Activated T-cell treated with anti-CD3 and anti-CD28 coated beads for 24 hours (primary cell): ENCODE results near the gene PTPRE.

Source experiments
- DNase-seq: peaks from one replicate; pipeline ENCODE4 v3.0.0-alpha.2; 2020; ENCODE audit warnings: low read depth

PTPRE gene

DNA sequence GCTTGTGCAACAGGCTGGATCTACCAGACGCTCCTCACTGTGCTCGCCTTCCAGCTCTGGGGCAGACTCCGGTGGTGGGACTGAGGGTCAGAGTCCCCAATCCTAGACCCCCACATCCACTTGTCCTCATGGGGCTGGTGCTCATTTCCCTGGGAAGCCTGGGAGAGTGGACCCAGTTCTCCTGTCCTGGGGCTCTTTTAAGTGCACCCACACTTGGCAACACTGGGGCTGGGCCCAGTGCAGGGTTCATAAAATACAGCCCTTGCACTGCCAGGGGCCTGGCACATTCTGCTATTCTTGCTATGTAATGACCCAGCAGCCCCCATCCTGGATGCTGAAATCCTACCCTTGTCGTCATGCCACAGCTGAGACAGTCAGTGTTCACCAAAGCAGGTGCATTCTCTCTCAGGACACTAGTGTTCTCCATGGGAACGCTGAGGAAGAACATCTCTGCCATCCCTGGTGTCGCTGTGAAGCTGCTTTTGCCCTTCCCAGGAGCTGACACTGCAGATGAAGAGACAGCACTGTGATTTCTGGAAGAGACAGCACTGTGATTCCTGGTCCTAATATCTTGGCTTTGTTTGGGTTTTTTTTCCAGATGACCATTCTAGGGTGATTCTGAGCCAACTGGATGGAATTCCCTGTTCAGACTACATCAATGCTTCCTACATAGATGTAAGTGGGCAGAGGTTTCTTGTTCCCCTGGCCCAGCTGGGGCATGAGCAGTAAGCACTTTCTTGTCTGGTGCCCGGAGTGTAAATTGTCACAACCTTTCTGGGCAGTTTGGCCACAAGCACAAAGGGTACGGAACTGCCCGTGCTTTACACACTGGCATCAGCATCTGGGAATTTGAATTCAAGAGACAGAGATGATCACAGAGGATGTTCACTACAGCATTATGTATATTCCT lies 153.7 kb downstream of the PTPRE start:
- DNase-seq = no peak

DNA sequence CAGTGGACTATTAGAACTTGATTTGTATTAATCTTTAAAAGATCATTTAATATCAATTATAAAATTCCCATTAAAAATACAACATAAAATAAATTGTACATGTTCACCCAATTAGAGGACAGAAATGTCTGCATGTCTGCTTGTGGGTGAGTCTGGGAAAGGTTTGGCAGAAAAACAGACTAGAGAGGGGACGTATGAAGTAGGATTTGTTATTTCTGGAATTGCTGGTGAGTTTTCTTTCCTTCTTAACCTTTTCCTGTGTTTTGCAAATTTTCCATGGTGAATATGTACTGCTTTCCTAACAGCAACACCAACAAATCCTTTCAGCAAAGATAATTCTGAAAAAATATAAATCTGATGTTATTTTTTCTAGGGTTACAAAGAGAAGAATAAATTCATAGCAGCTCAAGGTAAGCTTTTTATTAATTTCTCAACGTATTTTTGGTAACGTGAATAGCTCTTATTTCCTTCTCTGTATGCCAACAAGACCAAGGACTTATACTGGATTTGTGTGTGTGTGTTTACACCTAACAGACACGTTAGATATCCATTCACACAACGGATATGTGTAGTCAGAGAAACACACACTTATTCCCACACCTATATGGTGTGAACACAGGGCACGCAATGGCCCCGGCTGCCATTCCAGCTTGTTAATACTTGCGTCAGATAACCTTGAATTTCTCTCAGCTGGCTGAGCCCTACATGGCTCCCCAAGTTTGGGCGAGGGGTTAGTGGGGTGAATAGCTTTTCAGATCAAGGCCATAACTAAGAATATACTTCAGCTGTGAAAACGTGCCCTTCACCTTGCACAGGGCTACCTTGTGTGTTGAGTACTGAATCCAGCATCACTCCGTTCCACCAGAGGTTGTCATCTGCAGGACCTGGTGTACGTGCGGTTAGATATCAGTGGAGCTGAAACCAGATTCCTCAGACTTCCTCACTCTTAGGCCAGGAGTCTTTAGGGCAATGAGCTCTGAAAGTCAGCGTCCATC lies 154.7 kb downstream of the PTPRE start:
- no peak for DNase-seq

DNA sequence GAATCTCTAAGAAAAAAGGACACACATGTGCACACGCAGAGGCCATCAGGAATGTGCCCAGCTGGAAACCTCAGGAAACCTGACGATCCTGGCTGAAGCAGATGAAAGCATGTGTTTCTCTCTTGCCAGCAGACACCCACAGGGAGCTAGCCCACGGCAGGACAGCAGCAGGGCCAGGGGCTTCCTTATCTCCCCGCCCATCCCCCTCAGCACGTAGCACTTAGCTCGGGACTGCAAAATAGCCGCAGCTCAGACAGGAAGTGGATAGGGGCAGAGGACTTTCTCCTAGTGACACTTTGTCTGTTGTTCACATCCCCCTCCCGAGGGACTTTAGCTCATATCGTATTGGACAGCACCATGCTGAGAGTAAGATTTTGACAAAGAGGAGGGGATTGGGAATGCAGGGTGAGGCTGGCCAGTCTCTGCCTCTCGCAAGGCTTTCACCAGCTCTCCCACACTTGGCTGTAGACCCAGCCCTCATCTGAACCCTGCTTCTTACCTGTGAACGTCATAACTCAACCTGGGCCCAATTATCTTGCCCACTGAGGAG lies 155.5 kb downstream of the PTPRE start:
- no peak for DNase-seq

DNA sequence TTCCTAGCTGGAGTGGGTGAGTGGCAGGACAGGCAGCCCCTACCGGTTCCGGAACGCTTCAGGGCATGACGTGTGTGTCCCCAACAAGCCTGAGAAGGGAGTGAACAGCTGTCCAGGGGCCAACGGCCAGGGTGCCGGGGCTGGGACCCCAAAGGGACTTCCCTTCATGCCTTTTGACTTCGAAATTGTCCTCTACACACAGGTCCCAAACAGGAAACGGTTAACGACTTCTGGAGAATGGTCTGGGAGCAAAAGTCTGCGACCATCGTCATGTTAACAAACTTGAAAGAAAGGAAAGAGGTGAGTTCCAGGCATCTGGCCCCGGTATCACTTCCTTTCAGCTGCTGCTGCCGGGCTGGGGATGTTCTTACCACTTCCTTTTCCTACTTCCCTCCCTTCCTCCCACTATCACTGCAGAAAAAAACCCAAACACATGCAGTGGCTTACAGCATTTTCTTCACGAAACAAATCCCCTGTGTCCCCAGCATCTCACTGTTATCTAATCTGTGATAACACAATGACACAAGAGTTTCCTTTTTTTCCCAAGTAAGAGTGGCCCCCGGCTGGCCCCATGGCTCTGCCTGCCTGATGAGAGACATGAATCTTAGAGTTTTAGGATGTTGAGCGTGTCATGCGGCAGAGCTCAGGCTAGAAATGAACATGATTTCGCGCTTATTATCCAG lies 156.1 kb downstream of the PTPRE start:
- DNase-seq = no peak

DNA sequence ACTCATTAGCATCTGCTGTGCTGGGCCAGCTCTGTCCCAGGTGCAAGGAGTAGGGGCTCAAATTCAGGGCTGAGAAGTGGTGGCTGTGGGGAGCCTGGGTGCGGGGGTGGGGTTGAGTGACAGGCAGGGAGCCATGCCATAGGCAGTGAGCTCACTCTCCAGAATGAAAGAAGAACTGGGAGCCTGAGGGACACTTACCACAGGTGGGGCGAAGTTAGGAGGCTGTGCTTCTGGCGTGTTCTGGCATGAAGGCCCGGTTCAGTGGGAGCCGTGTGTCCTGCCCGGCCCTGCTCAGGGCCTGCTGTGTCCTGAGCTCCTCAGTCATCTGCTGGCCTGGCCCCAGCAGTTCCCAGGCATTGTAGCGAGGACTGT lies 156.8 kb downstream of the PTPRE start:
- DNase-seq = no peak

DNA sequence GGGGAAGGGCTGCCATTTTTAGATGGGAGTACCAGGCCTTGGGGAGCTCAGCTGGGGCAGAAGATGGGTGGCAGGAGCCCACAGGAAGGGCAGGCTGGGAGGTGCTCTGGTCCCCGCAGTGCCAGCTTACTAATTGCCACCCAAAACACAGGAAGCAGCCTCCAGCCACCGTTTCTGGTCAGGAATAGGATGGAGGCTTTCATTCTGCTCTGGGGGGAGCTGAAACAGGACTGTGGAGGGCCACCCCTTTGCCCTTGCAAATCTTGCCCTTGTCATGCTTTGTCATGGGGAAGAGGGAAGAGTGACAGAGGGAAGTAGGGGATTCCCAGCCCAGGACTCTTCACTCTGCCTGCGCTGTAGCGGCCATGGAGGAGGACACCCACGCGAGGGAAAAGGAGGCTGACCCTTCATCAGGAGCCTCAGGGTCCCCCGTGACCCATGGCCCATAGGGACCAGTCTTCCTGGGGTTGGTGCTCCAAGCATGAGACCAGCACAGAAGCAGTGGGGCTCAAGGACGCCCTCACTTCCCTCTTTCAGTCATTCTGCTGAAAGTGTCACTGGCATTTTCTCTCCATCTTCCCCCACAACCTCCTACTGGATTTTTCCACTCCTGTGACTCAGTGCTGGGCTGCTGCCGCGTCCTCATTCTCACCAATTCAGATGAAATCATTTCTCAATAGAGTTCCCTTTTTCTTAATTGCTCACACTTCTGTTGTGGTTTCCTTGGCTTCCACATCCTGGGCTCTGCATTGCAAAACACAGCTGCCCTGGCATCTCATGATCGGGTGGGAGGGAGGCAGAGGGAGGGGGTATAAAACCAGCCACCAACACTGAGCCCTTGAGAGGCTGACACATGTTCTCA lies 157.4 kb downstream of the PTPRE start:
- peak; percentile 76 for DNase-seq

DNA sequence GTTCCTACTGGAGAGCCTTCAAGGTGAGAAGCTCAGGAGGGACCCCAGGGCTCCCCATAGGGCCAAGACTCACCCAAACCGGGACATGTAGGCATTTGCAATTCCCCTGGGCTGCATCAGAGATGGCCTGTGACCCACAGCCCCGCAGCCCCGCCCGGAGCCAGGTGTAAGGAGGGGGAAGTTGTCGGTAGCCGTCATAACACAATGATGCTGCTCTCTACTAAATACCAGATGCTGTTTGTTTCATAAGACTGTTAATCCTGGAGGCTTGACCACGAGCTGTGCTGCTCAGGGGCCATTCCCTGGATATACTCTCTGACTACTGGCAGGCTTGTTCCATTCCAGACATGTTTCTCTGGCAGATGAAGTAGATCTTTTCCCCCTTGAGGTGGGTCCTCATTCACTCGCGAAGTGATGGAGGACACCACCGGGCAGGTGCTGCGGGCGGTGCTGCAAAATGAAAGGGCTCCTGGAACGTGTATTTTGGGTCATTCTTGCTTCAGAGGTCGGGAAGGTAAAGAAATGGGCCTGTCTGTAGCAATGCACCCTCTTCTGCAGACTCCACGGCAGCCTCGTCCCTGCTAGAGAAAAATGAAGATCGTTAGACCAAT lies 158.2 kb downstream of the PTPRE start:
- DNase-seq = no peak

DNA sequence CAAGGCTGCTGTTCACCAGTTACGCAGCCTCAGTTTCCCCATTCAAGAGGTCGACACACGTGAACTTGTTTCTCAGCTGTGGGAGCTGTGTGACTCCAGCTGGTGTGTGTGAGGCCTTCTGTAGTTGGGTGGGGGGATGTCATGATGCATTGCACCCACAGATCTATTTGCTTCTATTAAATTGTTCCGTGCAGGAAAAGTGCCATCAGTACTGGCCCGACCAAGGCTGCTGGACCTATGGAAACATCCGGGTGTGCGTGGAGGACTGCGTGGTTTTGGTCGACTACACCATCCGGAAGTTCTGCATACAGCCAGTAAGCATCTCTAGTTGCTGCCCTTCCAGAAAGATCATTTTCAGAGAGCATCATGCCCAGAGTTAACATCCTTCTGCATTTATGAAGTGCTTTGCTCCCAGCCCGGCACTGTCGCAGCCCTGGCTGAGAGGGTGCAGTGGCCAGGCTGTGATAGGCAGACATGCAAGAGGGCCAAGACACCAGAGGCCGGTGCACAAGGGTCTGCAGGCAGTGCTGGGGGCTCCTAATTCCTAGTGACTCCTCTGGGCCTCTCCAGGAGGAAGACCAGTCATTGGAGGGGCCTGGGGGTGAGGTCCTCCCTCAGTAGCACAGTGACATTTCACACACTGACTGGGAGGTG lies 159.1 kb downstream of the PTPRE start:
- DNase-seq = no peak

DNA sequence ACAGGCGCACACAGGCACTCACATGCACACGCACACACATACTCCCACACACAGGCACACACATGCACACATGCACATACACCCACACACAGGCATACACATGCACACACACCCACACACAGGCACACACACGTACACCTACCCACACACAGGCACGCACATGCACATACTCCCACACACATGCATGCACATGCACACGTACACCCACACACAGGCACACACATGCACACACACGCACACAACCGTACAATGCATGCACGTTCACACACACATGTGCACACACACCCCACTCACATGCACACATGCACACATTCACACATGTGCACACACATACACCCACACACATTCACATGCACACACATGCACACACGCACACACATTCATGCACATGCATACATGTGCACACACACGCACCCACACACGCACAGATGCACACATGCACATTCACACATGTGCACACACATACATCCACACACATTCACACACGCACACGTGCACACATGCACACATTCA lies 160.0 kb downstream of the PTPRE start:
- DNase-seq = no peak

DNA sequence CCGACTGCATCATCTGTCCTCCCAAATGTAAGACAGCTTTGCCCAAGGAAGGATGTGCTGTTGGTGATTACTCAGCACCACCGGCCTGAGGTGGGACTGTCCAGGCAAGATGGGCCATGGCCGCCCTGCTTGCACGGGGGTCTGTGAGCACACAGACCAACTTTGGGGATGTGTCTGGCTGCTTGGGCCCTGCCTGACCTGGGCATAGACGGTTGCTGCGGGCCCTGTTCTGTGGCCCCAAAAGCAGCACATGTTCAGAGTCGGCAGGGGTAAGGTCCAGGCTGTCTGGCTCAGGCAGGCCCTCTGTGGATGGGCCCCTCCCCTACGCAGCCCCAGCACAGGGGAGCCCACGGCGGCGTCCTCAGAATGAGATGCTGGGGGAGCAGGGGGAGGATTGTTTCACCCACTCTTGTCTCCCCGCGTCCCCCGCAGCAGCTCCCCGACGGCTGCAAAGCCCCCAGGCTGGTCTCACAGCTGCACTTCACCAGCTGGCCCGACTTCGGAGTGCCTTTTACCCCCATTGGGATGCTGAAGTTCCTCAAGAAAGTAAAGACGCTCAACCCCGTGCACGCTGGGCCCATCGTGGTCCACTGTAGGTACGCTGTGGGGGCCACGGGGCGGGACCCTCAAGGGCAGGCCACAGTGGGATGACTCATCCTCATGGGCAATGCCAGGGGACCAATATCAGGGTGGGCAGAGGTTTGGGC lies 160.9 kb downstream of the PTPRE start:
- no peak for DNase-seq

DNA sequence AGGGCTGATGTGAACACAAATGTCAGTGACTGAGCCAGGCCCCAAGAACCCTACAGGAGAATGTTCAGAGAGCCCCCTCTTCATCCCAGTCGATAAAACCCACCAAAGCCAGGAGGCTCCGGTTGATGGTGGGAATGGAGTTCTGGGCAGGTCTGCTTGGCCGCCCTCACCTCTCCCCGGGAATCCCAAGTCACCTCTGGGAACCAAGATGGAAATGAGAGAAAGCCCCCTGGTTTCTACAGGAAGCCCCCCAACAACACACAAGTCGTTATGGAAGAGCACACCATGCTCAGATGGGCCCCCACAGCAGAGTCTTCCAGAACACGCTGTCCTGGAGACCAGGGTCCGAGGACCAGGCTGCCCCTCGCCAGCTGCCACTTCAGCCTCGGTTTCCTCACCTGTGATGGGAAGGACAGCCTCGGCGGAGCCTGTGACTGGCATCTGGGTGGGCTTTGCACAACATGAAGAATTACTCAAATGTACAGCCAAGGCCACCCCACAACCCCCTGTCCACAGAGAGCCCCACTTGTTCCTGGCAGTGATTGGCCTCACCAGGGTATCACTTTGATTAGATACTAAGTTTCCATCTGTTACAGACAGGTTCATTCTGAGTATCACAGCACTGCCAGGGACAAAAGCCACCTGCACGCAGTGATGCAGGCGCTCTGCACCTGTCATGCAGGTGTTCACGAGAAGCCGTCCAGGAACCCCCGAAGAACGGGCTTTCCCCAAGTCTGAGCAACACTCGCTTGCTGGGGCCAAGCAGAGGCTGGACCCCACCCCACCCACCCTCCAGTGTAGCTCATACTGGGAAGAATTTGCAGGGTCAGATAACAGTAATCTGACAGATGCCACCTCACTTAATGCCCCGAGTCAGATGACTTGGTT lies 161.7 kb downstream of the PTPRE start:
- DNase-seq = no peak

DNA sequence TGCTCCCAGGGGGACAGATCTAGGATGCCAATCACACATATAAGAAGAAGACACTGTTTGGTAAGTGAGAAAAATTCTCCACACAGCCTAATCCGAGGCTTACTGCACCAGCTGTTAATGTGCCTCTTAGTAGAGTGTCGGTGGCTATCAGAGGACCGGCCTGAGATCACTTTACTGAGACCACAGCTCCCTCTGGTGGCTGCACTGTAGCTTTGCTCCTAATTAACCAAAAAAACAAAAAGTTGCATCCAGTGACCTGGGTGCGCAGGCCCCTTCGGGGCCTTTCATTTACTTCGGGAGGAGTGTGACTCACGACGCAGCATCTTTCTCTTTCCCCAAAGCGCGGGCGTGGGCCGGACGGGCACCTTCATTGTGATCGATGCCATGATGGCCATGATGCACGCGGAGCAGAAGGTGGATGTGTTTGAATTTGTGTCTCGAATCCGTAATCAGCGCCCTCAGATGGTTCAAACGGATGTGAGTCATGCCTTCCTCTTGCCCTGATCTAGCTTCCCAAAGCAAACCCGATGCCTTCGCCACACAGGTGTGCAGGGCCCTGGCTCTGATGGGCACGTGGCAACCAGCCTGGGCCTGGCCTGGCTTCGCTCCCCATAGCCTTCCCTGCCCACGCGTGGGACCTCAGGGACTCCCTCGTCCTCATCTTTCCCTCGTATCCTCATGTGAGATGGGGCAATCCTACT lies 162.6 kb downstream of the PTPRE start:
- DNase-seq = peak; percentile 69

DNA sequence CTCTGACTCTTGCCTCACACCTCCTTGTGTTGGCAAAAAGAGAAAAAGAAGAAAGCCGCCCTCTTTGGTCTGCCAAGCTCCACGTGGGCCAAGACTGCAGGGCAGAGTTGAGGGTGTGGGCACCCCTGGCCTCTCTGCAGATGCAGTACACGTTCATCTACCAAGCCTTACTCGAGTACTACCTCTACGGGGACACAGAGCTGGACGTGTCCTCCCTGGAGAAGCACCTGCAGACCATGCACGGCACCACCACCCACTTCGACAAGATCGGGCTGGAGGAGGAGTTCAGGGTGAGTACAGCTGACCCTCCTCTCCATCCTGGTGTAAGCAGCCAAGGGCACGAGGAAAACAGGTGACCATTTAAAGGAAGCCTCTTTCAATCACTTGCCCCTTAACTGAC lies 163.3 kb downstream of the PTPRE start:
- DNase-seq = no peak

DNA sequence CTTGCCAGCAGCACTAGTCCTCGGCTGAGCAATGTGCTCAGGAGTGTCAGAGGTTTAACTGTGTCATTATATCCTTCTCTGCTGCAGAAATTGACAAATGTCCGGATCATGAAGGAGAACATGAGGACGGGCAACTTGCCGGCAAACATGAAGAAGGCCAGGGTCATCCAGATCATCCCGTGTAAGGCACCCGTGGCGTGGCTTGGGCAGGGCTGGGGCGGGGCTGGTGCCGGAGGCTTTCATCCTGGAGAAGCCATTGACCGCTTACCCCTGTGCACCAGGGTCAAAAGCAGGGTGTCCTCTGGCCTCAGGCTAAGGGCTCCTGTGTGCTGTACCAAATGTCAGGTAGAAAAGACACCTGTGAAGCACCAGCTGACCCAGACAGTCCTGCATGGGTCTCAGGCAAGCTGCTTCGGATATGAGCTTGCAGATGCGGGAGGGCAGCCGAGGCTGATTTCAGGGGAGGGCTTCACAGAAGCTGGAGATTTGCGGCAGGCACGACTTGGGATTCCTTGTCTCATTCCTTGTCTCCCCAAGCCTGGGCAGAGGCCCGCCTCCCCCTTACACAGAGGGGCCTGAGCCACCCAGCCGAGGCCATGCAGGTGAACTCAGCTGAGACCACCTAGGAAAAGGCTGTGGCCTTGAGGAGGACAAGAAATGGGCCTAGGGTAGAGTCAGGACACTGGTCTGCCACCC lies 164.0 kb downstream of the PTPRE start:
- DNase-seq = no peak

DNA sequence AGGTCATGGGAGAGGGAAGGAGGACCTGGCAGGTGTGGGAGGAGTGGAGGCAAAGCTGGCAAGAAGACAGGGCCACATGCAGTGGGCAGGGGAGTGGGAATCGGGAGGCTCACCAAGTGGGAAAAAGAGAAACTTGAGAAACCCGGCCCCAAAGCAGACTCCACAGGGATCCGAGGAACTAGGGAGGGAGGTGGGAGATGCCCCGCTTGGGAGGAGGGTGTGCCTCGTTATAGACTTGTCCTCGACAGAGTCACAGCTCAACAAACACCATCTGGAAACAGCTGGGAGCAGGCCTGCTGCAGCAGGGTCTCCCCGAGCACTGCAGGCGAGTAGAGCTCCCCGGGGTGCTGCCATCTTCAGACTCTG lies 164.5 kb downstream of the PTPRE start:
- DNase-seq = no peak

DNA sequence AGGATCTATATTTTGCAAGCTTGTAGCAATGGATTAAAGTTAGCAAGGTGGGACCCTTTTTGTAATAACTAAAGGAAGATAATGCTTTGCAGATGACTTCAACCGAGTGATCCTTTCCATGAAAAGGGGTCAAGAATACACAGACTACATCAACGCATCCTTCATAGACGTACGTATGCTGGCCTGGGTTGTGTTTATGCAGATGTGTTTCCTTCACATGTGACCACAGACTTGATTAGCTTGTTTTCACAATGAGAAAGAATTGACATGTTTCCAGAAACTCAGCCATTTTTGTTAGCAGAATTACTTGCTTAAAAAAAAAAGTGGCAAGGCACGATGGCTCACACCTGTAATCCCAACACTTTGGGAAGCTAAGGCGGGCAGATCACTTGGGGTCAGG lies 165.1 kb downstream of the PTPRE start:
- no peak for DNase-seq
